Ascending aorta (tissue), 2 donors: ENCODE data around the gene SCN7A. TPM values are rescaled to one million over a fixed set of nuclear protein-coding genes. Genes with fewer than 3 reads are reported as not detected.

ENCODE experiments used
- DNase-seq, 2 donors: peaks; one replicate each; pipeline ENCODE4 v3.0.0-alpha.2; 2019; ENCODE audit warnings: low spot score in 2 of 2
- H3K27ac ChIP-seq, 2 donors: fragments of 200-600 bp; sonication (generic); one replicate each; pipeline ENCODE4 v1.5.1; 2016 to 2017; ENCODE audit warnings: mild to moderate bottlenecking in 1 of 2
- H3K27me3 ChIP-seq: fragments of 200-600 bp; sonication (generic); one replicate; pipeline ENCODE4 v1.5.1; 2017
- H3K36me3 ChIP-seq, 2 donors: fragments of 200-600 bp; sonication (generic); one replicate each; pipeline ENCODE4 v1.5.1; 2016
- H3K4me1 ChIP-seq, 2 donors: fragments of 200-600 bp; sonication (generic); one replicate each; pipeline ENCODE4 v1.5.1; 2016 to 2017; ENCODE audit warnings: mild to moderate bottlenecking in 1 of 2
- H3K4me3 ChIP-seq, 2 donors: fragments of 200-600 bp; sonication (generic); one replicate each; pipeline ENCODE4 v1.5.1; 2016 to 2017; ENCODE audit warnings: mild to moderate bottlenecking in 1 of 2
- H3K9me3 ChIP-seq, 2 donors: fragments of 200-600 bp; sonication (generic); one replicate each; pipeline ENCODE4 v1.5.1; 2016
- CTCF ChIP-seq, 3 experiments: fragments of 200-600 bp in 2 of 3; fragments of 450-650 bp in 1 of 3; sonication (generic) in 2 of 3; IDR thresholded peaks; one replicate each; pipeline ENCODE4 v1.5.1; 2016 to 2019; ENCODE audit warnings: antibody characterized with exemption in 3 of 3, mild to moderate bottlenecking in 1 of 3, moderate library complexity in 1 of 3
- intact Hi-C: fragments of 100-400 bp; cut with DNase I; formaldehyde crosslinking; loops from one replicate; pipeline ENCODE4 v1.15.1; 2023
- total RNA-seq: library from RNA; depleted of rRNA; stranded (reverse); fragments of >200 nt; gene quantifications from one replicate; pipeline ENCODE4 v1.1.0, GENCODE V29; 2016

SCN7A gene
- total RNA-seq, 1 donor from 2014 or later, result 2.9 TPM

DNA sequence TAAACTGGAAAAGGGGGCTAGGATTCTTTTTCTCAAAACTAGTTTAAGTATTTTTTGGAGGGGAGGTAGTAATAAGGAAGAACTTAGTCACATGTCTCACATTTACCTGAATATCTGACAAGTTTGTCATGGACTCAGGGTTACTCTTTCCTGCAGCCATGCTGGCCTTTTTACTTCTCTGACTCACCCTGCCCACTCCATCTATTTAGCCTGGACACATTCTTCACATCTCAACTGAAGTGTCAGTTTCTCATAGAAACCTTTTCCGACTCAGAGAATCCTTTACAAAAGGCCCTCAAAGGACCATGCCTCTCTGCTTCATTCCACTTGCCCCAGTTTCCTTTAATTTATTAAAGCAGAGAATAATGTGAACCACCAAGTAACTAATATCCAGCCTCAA is 42.6 kb downstream of the SCN7A start:
- intact Hi-C loops, result no loop called here
- TF ChIP-seq CTCF (IDR thresholded peaks at IDR 0.05), result no peak
- Histone ChIP-seq H3K9me3 (no peaks in the 10 kb centered on the region), H3K27me3 (no peaks in the 10 kb centered on the region), H3K27ac (no peak overlapping the region), H3K4me3 (no peak overlapping the region), H3K4me1 (no peaks in the 10 kb centered on the region), H3K36me3 (no peaks in the 10 kb centered on the region)
- DNase-seq, result no peak

DNA sequence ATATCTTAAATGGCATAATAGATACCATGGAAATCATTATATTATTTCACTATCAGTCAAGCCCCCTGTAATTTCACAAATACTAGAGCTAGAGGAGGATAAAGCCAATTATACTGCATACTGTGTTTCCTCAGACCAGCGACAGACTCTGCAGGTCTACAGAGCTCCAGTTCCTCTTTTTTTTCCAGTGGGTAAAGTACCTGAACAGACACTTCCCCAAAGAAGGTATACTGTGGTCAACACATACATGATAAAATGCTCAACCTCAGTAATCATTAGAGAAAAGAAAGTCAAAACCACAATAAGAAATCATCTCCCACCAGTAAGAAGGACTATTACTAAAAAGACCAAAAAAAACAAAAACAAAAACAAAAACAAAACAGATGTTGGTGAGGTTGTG is 44.6 kb downstream of the SCN7A start:
- no peaks in the 10 kb centered on the region for H3K36me3 ChIP-seq
- no peak for DNase-seq
- H3K27me3 ChIP-seq, result no peaks in the 10 kb centered on the region
- H3K4me1 ChIP-seq, result no peaks in the 10 kb centered on the region
- no peak overlapping the region for H3K27ac ChIP-seq
- no peak overlapping the region for H3K4me3 ChIP-seq
- no peaks in the 10 kb centered on the region for H3K9me3 ChIP-seq
- intact Hi-C loops, result no loop called here
- no peak for TF ChIP-seq CTCF (IDR thresholded peaks at IDR 0.05)

- no peak overlapping the region for H3K4me3 ChIP-seq
- H3K36me3 ChIP-seq, result no peaks in the 10 kb centered on the region
- intact Hi-C loops, result no loop called here
- H3K27ac ChIP-seq, result no peak overlapping the region
- H3K27me3 ChIP-seq, result no peaks in the 10 kb centered on the region
- DNase-seq, result no peak
- no peaks in the 10 kb centered on the region for H3K4me1 ChIP-seq
- no peak for TF ChIP-seq CTCF (IDR thresholded peaks at IDR 0.05)
- no peaks in the 10 kb centered on the region for H3K9me3 ChIP-seq
Observed at GRCh38 chr2:166448106-166448505, 45.9 kb downstream of the SCN7A start.

GRCh38 chr2:166444306-166444705 is 49.7 kb downstream of the SCN7A start:
- intact Hi-C loops, result no loop called here
- no peak overlapping the region for H3K4me3 ChIP-seq
- no peaks in the 10 kb centered on the region for H3K27me3 ChIP-seq
- TF ChIP-seq CTCF (IDR thresholded peaks at IDR 0.05), result no peak
- no peaks in the 10 kb centered on the region for H3K9me3 ChIP-seq
- no peak overlapping the region for H3K27ac ChIP-seq
- no peaks in the 10 kb centered on the region for H3K36me3 ChIP-seq
- no peaks in the 10 kb centered on the region for H3K4me1 ChIP-seq
- no peak for DNase-seq

DNA sequence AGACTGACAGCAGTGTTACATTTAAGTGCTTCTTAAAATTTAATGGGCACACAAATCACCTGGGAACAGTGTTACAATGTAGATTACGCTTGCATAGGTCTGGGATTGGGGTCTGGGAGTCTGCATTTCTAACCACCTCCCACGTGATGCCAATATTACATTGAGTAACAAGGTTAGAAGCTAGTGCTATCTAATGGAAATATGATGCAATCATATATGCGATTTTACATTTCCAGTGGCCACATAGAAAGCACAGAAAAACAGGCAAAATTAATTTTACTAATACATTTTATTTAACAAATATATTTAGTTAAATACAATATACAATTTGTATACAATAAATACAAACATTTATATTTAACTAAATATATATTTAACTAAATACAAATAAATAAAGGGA is 53.7 kb downstream of the SCN7A start:
- Histone ChIP-seq H3K4me3 (no peak overlapping the region), H3K27me3 (no peaks in the 10 kb centered on the region), H3K36me3 (no peaks in the 10 kb centered on the region), H3K9me3 (no peaks in the 10 kb centered on the region), H3K4me1 (no peaks in the 10 kb centered on the region), H3K27ac (no peak overlapping the region)
- DNase-seq, result no peak
- intact Hi-C loops, result no loop called here
- no peak for TF ChIP-seq CTCF (IDR thresholded peaks at IDR 0.05)

GRCh38 chr2:166439078-166439477 is 55.0 kb downstream of the SCN7A start:
- TF ChIP-seq CTCF (IDR thresholded peaks at IDR 0.05), result no peak
- intact Hi-C loops, result no loop called here
- H3K27ac ChIP-seq, result no peak overlapping the region
- no peak for DNase-seq
- H3K9me3 ChIP-seq, result no peaks in the 10 kb centered on the region
- H3K27me3 ChIP-seq, result no peaks in the 10 kb centered on the region
- H3K4me1 ChIP-seq, result no peaks in the 10 kb centered on the region
- H3K36me3 ChIP-seq, result no peaks in the 10 kb centered on the region
- H3K4me3 ChIP-seq, result no peak overlapping the region
